Adrenal gland (tissue), 5 donors: ENCODE results near the gene GALP.

Experiments used
- CTCF ChIP-seq, 6 experiments: fragments of 450-650 bp in 4 of 6; fragments of 200-600 bp in 2 of 6; sonication (generic) in 1 of 6; IDR thresholded peaks; 1 replicate in 5 of 6; 2 replicates in 1 of 6; pipeline versions ENCODE4 v1.5.1 to v1.8.0; 2016 to 2021; ENCODE audit warnings: antibody characterized with exemption in 6 of 6, mild to moderate bottlenecking in 2 of 6, moderate library complexity in 1 of 6
- POLR2A ChIP-seq, 2 donors: fragments of 450-650 bp; IDR thresholded peaks; one replicate each; pipeline ENCODE4 v1.6.1; 2017; ENCODE audit warnings: antibody characterized with exemption in 2 of 2, mild to moderate bottlenecking in 2 of 2, moderate library complexity in 1 of 2
- donor health status: DM: no; HTN: no; CAD: no.

GRCh38 chr19:56134654-56134921, 41.2 kb upstream of the GALP start:
- TF ChIP-seq CTCF (IDR thresholded peaks at IDR 0.05) (no peak), POLR2A (IDR thresholded peaks at IDR 0.05) (no peak)
